Activated CD4-positive, alpha-beta memory T cell treated with anti-CD3 and anti-CD28 coated beads for 36 hours (primary cell): ENCODE data around the gene AMDHD2. TPM values are rescaled to one million over a fixed set of nuclear protein-coding genes. Genes with fewer than 3 reads are reported as not detected.
"Not testable (repeated sequence)": the region's sequence is repeated elsewhere in the genome, so short reads cannot be mapped to it uniquely, and the experiment has no call there.

Experiments
- CTCF ChIA-PET: fragments of 350-600 bp; sonication (Branson Sonifier 250); formaldehyde crosslinking; loops from one replicate; lab custom pipeline; 2021; ENCODE audit warnings: antibody characterized with exemption, inconsistent platforms; lab: Charles Lee
- POLR2A ChIA-PET: fragments of 350-600 bp; sonication (Branson Sonifier 250); formaldehyde crosslinking; loops from one replicate; lab custom pipeline; 2021; ENCODE audit warnings: antibody characterized with exemption; lab: Charles Lee
- DNase-seq: peaks from one replicate; pipeline ENCODE4 v3.0.0-alpha.2; 2020
- H3K27ac Mint-ChIP-seq: one replicate; pipeline ENCODE4 v1.8.0; 2021; ENCODE audit warnings: mixed read lengths
- H3K27me3 Mint-ChIP-seq: one replicate; pipeline ENCODE4 v1.8.0; 2021; ENCODE audit warnings: mixed read lengths
- H3K36me3 Mint-ChIP-seq: one replicate; pipeline ENCODE4 v1.8.0; 2021; ENCODE audit warnings: mixed read lengths
- H3K4me1 Mint-ChIP-seq: one replicate; pipeline ENCODE4 v1.8.0; 2021; ENCODE audit warnings: low read depth, mixed read lengths
- H3K4me3 Mint-ChIP-seq: one replicate; pipeline ENCODE4 v1.8.0; 2021; ENCODE audit warnings: mild to moderate bottlenecking, mixed read lengths
- H3K9me3 Mint-ChIP-seq: one replicate; pipeline ENCODE4 v1.8.0; 2021; ENCODE audit warnings: mixed read lengths
- intact Hi-C: fragments of 100-400 bp; cut with micrococcal nuclease; formaldehyde crosslinking; loops from one replicate; pipeline ENCODE4 v1.15.1; 2023
- total RNA-seq, 2 experiments: library from RNA; stranded (reverse); gene quantifications; one replicate each; pipeline ENCODE4 v1.2.3, GENCODE V29; 2021

Gene AMDHD2
- total RNA-seq, 2 experiments from 2014 or later = 28.3 to 30.5 TPM

GRCh38 chr16:2532494-2533141, 12.4 kb downstream of the AMDHD2 start:
- Mint-ChIP-seq H3K9me3 (no peaks in the 10 kb centered on the region), H3K27me3 (no peaks in the 10 kb centered on the region), H3K4me3 (peak overlapping the region; percentile 91), H3K36me3 (no peaks in the 10 kb centered on the region), H3K4me1 (peaks cover 23% of the 10 kb centered on the region), H3K27ac (peak overlapping the region; percentile 94)
- DNase-seq = peak; percentile 87
- POLR2A ChIA-PET = interaction anchor here (0.5 to 5.1 kb wide), 6 partner anchors 13 to 640 kb away, joined by 3 to 43 read pairs (median 4); partner anchors contain the start of genes AMDHD2, ATP6V0C, TEDC2 and TRAF7
- intact Hi-C loops = loop anchor here (2.0 kb wide), 1 partner anchor 20 kb away; the partner anchor contains the start of gene ATP6V0C
- CTCF ChIA-PET = interaction anchor here (1.3 to 1.5 kb wide), 2 partner anchors 12 to 31 kb away, joined by 4 to 5 read pairs; no protein-coding TSS in a partner anchor

DNA sequence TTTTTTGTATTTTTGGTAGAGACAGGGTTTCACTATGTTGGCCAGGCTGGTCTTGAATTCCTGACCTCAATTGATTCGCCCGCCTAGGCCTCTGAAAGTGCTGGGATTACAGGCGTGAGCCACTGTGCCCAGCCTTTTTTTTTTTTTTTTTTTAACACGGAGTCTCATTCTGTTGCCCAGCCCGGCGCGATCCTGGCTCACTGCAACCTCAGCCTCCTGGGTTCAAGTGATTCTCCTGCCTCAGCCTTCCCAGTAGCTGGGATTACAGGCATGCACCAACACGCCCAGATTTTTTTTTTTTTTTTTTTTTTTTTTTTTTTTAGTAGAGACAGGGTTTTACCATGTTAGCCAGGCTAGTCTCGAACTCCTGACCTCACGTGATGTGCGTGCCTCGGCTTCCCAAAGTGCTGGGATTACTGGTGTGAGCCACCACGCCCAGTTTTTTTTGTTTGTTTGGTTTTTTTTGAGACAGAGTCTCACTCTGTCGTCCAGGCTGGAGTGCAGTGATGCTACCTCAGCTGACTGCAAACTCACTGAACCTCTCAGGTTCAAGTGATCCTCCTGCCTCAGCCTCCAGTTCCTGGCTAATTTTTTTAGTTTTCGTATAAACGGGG, 13.1 kb downstream of the AMDHD2 start:
- DNase-seq, H3K27me3 Mint-ChIP-seq, H3K36me3 Mint-ChIP-seq, H3K9me3 Mint-ChIP-seq: not testable (repeated sequence)
- ChIA-PET POLR2A (interaction anchor here (0.6 to 5.1 kb wide), 3 partner anchors 14 to 639 kb away, joined by 3 to 43 read pairs (median 7); partner anchors contain the start of genes AMDHD2 and ATP6V0C), CTCF (interaction anchor here (1.3 kb wide), 1 partner anchor 13 kb away, joined by 4 read pairs; no protein-coding TSS in a partner anchor)
- intact Hi-C loops = loop anchor here (2.0 kb wide), 1 partner anchor 20 kb away; the partner anchor contains the start of gene ATP6V0C
- Mint-ChIP-seq H3K4me3 (peak overlapping the region; percentile 91), H3K4me1 (peaks cover 23% of the 10 kb centered on the region), H3K27ac (peak overlapping the region; percentile 94)

DNA sequence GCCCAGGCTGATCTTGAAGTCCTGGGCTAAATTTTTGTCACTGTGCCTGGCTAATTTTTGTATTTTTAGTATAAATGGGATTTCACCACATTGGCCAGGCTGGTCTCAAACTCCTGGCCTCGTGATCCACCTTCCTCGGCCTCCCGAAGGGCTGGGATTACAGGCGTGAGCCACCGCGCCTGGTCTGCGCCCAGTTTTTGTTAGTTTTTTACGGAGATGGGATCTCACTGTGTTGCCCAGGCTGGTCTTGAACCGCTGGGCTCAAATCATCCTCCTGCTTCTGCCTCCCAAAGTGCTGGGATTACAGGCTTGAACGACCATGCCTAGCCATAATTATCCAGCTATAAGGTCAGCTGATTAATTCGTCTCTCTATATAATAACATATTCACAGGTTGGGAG, 13.7 kb downstream of the AMDHD2 start:
- H3K36me3 Mint-ChIP-seq = peaks cover 2% of the 10 kb centered on the region
- intact Hi-C loops = loop anchor here (2.0 kb wide), 1 partner anchor 21 kb away; the partner anchor contains the start of gene ATP6V0C
- DNase-seq = no peak
- no peaks in the 10 kb centered on the region for H3K27me3 Mint-ChIP-seq
- peak overlapping the region; percentile 62 for H3K27ac Mint-ChIP-seq
- no peaks in the 10 kb centered on the region for H3K9me3 Mint-ChIP-seq
- CTCF ChIA-PET = no interaction called here
- peak overlapping the region; percentile 41 for H3K4me3 Mint-ChIP-seq
- POLR2A ChIA-PET = interaction anchor here (5.1 kb wide), 1 partner anchor 14 kb away, joined by 43 read pairs; the partner anchor contains the start of gene AMDHD2
- peaks cover 26% of the 10 kb centered on the region for H3K4me1 Mint-ChIP-seq

GRCh38 chr16:2534335-2534734, 14.2 kb downstream of the AMDHD2 start:
- POLR2A ChIA-PET = interaction anchor here (5.1 kb wide), 1 partner anchor 15 kb away, joined by 43 read pairs; the partner anchor contains the start of gene AMDHD2
- H3K27ac Mint-ChIP-seq, H3K36me3 Mint-ChIP-seq, H3K4me3 Mint-ChIP-seq, CTCF ChIA-PET, intact Hi-C loops, H3K27me3 Mint-ChIP-seq, H3K9me3 Mint-ChIP-seq, DNase-seq: not testable (repeated sequence)
- H3K4me1 Mint-ChIP-seq = peaks cover 30% of the 10 kb centered on the region

- intact Hi-C loops = no loop called here
- DNase-seq = no peak
- Mint-ChIP-seq H3K4me1 (peaks cover 43% of the 10 kb centered on the region), H3K36me3 (peaks cover 6% of the 10 kb centered on the region), H3K27ac (no peak overlapping the region), H3K27me3 (no peaks in the 10 kb centered on the region), H3K9me3 (no peaks in the 10 kb centered on the region), H3K4me3 (no peak overlapping the region)
- CTCF ChIA-PET = interaction anchor here (0.7 kb wide), 1 partner anchor 532 kb away, joined by 3 read pairs; no protein-coding TSS in a partner anchor
- POLR2A ChIA-PET = no interaction called here
Observed at GRCh38 chr16:2535625-2536013, 15.4 kb downstream of the AMDHD2 start.

DNA sequence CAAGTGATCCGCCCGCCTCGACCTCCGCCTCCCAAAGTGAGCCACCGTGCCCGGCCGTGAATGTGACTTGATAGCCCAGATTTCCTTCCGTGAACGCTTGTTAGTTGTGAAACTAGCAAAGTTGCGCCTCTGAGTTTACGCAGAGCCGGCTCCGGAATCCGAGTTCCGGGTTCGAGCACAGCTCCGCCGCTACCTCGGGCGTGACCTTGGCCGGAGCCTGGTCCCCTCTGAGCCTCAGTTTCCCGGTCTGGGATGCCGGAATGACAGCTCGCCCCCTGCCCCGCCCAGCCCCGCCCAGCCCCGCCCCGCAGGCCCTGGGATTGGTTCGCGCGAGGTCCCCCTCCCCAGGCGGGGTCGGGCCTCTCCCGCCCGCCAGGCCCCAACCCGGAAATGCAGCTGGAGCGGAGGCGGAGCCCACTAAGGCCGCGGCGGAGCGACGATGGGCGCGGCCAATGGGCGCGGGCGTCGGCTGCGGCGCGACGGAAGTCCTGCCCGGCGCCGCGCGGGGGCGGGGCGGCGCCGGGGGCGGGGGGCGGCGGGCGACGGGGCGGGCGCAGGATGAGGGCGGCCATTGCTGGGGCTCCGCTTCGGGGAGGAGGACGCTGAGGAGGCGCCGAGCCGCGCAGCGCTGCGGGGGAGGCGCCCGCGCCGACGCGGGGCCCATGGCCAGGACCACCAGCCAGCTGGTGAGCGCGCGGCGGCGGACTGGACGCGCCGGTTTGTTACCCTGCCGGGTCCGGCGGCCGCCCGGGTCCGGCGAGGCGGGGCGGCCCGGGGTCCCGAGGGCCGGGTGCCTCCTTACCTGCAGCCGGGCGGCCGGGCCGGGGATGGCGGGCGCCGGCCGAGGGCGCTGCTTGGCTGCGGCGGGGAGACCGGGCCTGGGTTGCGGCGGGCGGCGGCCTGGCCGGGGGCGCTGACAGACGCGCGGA, 17.5 kb downstream of the AMDHD2 start, which contains the start of gene PDPK1:
Gene PDPK1 (plus strand): TSS at position 571 of the 929 bp plus-strand sequence. CDS start 92 bp downstream, at position 663.
- H3K9me3 Mint-ChIP-seq = no peaks in the 10 kb centered on the region
- intact Hi-C loops = no loop called here
- peak within 1 kb of the TSS; percentile 83 for H3K4me3 Mint-ChIP-seq
- peaks cover 6% of the 10 kb centered on the region for H3K36me3 Mint-ChIP-seq
- H3K27me3 Mint-ChIP-seq = no peaks in the 10 kb centered on the region
- POLR2A ChIA-PET = interaction anchor here (0.8 to 1.0 kb wide), 2 partner anchors 155 to 323 kb away, joined by 3 to 4 read pairs; partner anchors contain the start of gene PGP
- CTCF ChIA-PET = interaction anchor here (1.4 kb wide), 1 partner anchor 23 kb away, joined by 4 read pairs; the partner anchor contains the start of gene ATP6V0C
- peak within 1 kb of the TSS; percentile 76 for H3K27ac Mint-ChIP-seq
- peaks cover 45% of the 10 kb centered on the region for H3K4me1 Mint-ChIP-seq
- peak; percentile 96 for DNase-seq

DNA sequence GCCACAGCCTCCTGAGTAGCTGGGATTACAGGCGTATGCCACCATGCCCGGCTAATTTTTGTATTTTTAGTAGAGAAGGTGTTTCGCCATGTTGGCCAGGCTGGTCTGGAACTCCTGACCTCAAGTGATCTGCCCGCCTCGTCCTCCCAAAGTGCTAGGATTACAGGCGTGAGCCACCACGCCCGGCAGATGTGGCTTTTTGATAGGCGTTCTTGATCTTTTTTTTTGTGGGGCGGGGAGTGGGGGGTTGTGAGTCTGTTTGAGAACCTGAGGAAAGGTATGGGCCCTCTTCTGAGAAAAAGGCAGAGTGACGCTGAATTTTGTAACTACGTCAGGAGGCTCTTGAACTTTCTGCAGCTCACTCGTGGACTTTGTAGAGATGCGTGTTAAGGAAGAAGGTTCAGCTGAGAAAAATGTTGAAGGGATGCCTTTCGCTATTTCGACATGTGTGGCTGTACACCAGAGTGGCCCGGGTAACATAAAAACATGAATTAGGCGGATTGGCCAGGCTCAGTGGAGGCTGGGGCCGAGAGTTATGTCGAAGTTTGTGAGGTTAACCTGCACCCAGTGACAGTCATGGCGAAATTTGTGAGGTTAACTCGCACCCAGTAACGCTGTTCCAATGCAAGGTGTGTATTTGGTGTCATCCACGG, 19.1 kb downstream of the AMDHD2 start:
- peak overlapping the region; percentile 54 for H3K27ac Mint-ChIP-seq

GRCh38 chr16:2539845-2540458, 19.8 kb downstream of the AMDHD2 start:
- POLR2A ChIA-PET, H3K9me3 Mint-ChIP-seq, CTCF ChIA-PET, H3K27me3 Mint-ChIP-seq, intact Hi-C loops, H3K27ac Mint-ChIP-seq, H3K36me3 Mint-ChIP-seq: not testable (repeated sequence)
- H3K4me1 Mint-ChIP-seq = peaks cover 41% of the 10 kb centered on the region
- peak overlapping the region; percentile 83 for H3K4me3 Mint-ChIP-seq
- DNase-seq = peak; percentile 66

More for the DNA sequence above, 19.1 kb downstream of the AMDHD2 start:
- intact Hi-C loops, H3K9me3 Mint-ChIP-seq, DNase-seq, H3K36me3 Mint-ChIP-seq, H3K27me3 Mint-ChIP-seq: not testable (repeated sequence)
- POLR2A ChIA-PET = interaction anchor here (0.7 kb wide), 1 partner anchor 28 kb away, joined by 3 read pairs; no protein-coding TSS in a partner anchor
- peaks cover 41% of the 10 kb centered on the region for H3K4me1 Mint-ChIP-seq
- CTCF ChIA-PET = interaction anchor here (0.7 kb wide), 1 partner anchor 315 kb away, joined by 3 read pairs; no protein-coding TSS in a partner anchor
- H3K4me3 Mint-ChIP-seq = peak overlapping the region; percentile 83

DNA sequence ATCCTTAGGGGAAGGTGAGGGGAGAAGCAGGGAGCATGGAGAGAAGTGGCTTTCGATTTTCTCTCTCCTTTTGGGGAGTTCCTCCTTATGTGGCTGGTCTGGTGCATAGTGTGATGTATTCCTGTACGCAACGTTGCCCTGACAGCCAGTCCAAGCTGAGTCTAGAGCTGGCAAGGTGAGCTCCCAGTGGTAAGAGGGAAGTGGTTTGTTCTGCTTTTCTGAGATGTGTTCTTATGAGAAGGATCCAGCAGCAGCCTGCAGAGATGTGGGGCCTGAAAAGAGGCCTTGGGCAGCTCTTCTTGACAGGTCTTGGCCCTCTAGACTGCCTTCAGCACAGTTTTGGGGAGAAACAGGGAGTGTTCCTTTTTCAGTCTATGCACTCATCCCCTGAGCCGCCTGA, 20.7 kb downstream of the AMDHD2 start:
- DNase-seq, H3K4me3 Mint-ChIP-seq, POLR2A ChIA-PET, H3K27me3 Mint-ChIP-seq, intact Hi-C loops, H3K36me3 Mint-ChIP-seq, H3K9me3 Mint-ChIP-seq, CTCF ChIA-PET: not testable (repeated sequence)
- H3K27ac Mint-ChIP-seq = peak overlapping the region; percentile 54
- peaks cover 44% of the 10 kb centered on the region for H3K4me1 Mint-ChIP-seq

GRCh38 chr16:2541409-2541808, 21.2 kb downstream of the AMDHD2 start:
- POLR2A ChIA-PET, H3K9me3 Mint-ChIP-seq, CTCF ChIA-PET, intact Hi-C loops, H3K36me3 Mint-ChIP-seq, H3K4me3 Mint-ChIP-seq, H3K27me3 Mint-ChIP-seq, DNase-seq: not testable (repeated sequence)
- Mint-ChIP-seq H3K27ac (peak overlapping the region; percentile 54), H3K4me1 (peaks cover 42% of the 10 kb centered on the region)
